Measurements from ENCODE around the gene TFAP2E.

TFAP2E gene

DNA sequence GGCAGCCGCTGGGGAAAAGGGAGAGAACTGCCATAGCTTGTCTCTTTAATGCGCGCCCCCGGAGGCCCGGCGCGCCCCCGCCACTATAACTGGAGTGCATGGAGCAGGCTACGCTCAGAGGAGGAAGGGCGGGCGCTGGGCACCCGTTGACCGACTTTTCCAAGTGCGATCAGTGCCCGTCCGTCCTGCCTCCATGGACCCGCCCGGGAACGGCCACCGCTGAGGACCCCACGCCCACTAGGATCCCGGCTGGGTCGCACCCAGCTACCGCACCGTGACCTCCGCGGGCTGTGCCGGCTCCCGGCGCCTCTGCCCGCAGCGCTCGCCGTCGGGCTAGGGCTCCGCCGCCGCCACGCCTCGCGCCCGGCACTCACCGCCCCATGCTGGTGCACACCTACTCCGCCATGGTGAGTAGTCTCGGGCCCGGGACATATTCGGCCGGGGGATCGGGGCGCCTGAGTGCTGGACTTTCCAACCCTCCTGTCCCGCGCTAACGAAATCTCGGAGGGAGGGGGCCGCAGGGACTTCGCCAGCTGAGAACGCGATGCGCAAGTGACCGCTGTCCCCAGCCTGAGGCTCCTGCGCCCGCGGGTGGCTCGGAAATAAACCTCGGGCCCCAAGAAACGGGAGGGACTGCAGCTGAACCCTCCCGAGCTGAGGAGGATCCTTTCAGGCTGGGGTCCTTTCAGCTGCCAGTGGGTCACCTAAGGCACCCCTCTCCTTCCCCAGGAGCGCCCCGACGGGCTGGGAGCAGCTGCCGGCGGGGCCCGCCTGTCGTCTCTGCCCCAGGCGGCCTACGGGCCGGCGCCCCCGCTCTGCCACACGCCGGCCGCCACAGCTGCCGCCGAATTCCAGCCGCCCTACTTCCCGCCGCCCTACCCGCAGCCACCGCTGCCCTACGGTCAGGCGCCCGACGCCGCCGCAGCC lies at the start of gene TFAP2E:
Gene TFAP2E (plus strand): TSS at position 117 of the 927 bp plus-strand sequence. CDS start 264 bp downstream, at position 381.
- DNase-seq, result no peak

DNA sequence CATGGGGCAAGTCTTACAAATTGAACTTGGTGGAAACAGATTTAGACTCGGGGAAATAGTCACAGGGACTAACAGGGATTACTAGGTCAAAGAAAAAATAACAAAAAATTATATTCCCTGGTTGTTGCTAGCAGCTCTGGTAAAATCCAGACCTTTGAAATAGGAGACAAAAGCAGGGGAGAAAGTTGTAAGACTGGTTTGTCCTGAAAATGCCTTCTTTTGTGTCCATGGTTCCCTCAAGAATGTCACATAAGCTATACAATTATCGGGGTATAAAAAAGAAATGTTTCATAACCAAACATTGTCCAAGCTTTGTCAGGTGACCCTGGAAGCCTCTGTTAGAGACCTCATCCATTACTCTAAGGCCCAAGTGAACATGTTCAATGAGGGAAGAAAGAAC lies 49.0 kb upstream of the TFAP2E start:
- DNase-seq, result no peak

DNA sequence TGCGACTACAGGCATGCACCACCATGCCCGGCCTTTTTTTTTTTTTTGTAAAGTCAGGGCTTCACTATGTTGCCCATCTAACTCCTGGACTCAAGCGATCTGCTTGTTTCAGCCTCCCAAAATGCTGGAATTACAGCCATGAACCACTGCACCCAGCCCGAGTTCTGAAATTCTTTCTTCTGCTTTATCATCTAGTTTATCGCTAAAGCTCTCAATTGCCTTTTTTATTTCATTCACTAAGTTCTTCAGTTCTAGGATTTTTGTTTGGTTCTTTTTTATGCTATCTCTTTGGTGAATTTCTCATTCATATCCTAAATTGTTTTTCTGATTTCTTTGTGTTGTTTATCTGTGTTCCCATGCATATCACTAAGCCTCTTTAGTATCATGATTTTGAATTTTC lies 42.9 kb upstream of the TFAP2E start:
- DNase-seq, result no peak

DNA sequence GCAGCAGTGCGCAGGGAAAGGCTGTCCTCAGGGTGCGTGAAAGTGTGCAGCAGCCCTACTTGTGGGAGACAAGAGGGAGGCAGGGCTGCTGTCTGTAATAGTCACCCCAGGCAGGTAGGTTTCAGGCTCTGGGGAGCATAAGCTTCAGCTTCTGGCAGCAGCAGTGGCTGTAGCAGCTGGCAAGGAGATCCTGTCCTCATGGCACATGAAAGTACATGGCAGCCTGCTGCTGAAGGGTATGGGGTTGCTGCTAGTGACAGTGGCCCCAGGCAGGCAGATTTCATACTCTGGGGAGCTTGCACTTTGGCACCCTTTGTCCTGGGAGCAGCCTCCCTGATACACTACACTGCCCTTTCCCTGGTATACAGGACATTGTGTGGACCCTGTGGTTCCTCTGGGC lies 42.2 kb upstream of the TFAP2E start:
- no peak for DNase-seq

DNA sequence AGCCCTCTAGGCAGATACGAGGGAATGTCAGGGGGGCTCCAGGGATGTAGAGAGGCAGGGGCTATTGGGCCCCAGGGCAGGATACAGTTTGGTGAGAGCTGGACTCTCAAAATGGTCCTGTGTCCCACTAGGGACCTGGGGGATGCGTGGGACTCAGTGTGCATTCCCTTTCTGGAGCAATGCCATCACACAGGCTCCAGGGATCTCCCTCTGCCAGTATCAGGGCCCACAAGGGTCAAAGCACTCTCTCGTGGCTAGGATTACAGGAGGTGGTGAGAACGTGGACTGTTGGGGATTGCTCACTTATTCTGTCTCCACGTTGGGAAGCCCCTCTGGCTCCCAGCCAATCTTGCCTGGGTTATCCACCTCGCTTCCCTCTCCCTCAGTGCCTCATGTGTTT lies 41.7 kb upstream of the TFAP2E start:
- no peak for DNase-seq

DNA sequence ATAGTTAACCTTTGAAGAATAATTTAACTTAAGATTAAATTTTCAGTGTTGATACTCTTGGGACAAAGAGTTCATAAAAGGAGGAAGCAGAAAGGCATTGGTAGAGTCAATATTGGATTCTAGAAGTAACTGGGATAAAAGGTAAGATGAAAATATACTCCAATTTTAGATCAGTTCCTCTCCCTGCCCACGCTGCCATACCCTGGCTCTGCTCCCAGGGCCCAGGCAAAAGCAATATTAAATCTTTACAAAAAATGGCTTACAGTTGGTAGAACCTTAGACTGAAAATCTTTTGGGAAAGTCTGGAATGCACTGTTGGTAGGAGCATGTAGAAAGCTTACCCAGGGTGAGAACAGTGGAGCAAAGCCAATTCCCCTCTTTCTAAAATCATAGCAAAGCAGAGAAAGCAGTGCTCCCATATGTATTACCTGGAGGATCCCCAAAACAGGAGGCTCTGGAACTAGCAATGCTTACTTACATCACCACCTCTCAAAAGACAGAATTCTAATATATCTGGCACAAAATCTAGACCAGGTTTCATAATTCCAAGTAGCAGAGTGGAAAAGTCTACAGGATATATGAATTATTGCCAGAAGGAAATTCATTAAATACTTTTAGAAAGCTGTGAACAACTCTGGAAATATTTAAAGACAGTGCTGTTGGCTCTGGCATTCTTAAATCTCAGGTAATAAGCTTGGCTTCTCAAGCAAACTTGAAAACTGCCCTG lies 40.5 kb upstream of the TFAP2E start:
- DNase-seq, result no peak

DNA sequence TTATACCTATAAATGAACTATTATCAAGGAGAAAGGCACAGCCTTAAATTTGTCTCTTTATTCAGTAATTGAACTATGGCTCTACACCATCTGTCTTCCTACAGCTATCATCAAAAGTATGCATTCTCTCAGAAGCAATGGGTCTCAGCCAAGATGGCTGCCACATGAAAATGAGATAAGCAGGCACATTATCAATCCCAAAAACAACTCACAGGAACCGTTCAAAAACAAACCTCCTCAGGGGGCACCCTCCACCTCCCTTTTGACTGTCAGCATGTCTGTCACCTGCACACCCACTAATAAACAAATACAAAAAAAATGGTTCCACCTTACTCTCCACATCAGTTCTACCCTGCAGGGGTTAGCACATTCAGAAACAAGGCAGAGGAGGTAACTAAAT lies 39.5 kb upstream of the TFAP2E start:
- DNase-seq, result peak; percentile 26

DNA sequence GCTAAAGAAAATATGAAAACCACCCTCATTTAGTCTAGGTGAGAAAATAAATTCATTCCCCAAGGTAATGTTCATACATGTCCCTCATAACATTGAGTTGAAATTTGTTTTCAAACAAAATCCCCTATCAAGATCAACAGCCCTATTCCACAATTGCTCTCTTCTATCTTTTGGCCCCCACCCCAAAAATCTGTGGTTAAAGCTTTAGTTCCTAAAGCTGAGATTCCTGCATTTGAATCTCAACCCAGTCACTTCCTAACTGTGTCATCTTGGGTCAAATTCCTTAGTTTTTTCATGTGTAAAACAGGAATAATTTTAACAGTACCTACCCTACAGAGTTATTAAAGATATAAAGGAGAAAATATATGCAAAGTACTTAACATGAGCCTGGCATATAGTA lies 37.9 kb upstream of the TFAP2E start:
- DNase-seq, result no peak

DNA sequence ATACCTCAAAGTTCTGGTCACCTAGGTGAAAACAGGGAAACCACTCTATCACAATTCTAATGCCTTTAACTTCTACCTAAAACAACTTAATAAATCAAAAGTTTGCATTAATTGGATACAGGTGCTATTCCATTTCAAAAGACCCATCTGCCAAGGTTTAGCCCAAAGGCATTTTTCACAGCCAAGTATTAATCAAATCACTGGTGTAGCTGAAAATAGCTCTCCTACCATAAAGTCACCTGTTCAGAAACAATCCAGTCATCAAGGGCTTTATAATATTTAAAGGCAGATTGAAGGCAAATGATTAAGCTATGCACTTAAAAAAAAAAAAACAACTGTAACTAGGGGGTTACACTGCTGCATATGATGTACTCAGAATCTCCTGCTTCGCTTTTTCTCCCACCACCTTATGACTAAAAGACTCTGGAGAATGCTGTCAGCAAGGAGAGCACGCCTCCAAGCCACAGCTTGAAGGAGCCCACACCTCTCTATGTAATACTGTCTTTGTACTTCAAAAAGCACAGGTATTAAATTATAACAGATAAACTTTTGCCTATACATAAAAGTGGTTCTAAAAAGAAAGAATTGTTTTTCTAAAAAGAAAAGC lies 36.5 kb upstream of the TFAP2E start:
- DNase-seq, result no peak

DNA sequence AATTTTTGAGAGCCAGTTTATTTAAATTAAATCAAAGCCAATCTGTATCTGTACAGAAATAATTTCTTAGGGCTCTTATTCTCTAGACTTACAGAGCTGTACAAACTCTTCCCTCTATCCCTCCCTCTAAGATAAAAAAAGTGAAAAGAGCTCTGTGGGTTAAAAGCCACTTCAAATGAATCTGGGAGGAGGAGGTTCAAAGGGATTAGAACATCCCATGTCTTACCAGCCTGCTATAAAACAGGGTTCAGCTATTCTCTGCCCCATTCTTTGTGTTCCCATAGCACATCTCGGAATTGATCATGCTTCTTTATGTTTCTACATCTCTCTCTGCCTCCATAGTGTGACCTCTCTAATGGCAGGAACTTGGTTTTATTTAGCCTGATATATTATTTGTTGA lies 35.3 kb upstream of the TFAP2E start:
- no peak for DNase-seq

DNA sequence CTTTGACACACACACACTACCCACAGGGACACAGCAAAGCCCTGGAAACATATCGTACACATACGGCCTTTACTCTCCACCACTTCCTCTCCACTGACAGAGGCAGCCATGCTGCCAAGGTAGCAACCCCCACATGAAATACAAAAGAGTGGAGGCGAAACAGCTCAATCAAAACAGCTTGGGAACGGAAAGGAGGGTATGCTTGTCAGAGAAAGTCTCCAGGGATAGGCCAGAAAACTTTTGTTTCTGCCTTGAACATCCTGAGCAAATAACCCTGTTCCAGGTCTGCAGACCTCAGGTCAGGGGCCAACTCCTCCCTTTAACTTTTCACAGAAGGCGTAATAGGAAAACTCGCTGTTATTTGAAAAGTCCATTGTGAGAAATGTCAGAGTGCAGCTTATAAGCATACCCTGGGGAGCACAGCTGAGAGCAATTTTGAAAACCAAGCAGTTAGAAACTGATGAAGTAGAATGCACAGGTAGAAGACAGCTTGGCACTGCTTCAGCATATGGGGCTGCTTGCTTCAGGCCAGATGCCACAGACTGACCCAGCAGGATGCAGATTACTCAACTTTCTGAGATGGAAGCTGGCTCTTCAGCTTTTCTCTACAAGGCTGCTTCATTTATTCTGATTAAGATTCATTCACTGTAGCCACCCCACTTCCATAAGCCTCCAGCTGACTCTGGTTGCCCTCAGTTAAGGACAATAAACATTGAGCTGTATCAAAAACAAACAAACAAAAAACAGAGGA lies 33.9 kb upstream of the TFAP2E start:
- peak; percentile 68 for DNase-seq

DNA sequence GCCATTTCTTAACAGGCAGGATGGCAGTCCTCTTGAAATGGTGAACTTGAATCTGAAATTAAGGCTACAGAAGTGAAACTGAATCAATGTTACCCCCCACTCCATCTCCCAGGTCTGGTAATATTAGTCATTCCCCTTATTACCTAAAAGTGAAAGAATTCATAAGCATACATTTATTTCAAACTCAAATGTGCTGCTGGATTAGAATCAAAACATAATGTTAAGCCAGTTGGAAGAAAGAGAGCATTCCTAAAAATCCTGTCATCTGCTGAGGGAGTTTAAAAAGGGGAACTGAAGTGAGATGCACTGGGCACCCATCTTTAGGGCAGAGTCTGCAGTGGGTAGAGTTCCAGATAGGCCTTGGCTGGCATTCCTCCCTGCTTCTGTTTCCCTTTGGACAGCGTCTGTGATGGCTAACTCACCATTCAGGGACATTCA lies 33.3 kb upstream of the TFAP2E start:
- no peak for DNase-seq

DNA sequence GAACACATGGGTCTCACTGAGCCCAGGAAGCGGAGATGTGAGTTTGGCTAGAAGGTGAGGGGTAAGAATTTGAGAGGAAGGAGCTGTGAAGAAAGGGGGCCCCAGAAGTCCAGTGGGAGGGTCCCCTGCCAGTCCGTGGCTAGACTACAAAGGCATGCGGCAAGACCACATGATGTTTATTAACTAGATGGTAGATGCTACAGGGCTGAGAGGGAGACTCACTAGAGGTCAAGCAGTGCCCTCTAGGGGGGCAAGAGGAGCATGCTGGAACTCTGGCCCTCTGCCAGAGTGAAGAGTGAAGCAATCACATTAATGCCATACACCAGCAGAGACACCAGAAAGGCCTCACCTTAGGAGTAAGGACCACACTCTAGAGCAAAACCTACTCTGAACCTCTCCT lies 28.1 kb upstream of the TFAP2E start:
- DNase-seq, result peak; percentile 30

DNA sequence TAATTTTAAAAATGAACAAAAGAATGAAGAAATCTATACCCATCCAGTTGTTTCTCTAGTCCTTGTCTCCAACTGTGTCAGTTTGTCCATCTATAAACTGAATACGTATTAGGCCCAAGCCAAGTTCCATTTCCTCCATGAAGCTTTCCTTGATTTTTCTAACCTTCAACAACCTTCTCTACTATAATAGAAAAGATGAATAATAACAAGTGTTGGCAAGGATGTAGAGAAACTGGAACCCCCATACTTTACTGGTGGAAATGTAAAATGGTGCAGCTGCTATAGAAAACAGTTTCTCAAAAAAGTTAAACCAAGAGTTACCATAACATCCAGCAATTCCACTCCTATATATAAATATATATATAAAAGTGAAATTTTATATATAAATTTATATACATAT lies 26.5 kb upstream of the TFAP2E start:
- no peak for DNase-seq

DNA sequence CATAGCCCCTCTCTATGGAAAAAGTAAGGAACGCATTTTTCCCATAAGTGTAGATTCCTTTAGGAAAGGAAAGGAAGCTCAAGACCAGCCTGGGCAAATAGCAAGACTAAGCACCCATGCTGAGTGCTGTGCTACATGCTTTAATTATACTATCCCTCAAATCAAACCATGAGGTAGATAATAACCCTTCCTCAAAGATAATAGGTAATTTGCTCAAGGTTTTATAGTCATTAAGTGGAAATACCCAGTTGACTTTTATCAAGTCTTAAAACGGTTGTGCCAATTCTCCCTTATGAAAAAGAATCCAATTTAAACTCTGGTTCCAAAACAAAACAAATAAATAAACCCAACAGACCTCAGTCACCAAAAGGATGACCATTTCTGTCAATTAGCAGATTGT lies 19.3 kb upstream of the TFAP2E start:
- DNase-seq, result no peak

DNA sequence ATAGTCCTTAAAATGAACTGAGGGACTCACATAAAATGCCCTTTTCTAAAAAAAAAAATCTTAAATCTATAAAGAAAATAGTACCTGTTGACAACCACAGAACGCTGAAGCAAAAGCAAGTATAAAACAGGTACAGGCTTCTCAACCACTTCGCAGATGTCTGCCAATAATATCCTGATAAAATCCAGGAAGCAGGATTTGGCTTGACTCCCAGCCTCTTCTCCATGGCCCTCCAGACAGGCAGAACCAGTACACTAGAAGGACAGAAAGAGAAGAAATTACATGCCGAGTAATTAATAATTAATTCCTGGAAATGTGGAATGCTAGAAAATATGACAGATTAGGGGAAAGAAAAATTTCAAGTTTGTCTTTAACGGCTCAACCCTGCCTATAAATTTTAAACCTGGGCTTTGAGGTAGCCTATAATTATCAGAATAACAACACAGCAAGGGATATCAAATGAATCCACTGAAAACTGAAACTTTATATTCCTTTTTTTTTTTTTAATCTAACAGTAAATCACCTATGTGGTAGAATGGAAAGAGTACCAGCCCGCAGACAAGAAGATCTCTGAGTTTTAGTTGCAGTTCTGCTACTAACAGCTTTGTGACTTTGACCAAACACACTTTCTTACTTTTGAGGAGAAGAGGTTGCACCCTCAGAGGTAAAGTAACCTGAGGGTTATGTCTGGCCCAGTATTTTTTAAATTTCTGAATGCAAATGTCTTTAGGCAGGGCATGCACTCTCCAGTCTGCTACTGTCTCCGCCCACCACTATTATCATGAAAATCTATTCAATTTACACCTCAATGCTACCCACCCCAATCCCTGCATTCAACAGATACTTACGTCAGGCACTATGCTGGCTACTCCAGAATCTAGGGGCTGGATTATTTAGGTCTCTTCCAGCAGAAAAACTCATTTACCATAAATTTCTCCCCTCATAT lies 18.6 kb upstream of the TFAP2E start:
- peak; percentile 26 for DNase-seq

DNA sequence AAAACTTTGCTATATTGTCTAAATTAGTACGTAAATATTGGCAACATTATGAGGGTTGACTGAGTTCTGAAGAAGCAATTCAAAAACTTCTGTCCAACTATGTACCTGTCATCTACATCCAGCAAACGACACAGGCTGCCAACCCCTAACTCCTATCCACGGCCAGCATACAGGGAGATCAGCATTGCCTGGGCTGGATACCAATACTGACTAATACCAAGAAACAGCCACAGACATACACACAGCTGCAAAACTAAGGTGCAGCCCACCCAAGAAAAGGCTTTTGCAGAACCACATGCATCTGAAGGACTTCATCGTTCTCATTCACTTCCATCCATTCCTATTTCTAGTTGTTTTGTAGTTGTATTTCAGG lies 17.9 kb upstream of the TFAP2E start:
- no peak for DNase-seq

DNA sequence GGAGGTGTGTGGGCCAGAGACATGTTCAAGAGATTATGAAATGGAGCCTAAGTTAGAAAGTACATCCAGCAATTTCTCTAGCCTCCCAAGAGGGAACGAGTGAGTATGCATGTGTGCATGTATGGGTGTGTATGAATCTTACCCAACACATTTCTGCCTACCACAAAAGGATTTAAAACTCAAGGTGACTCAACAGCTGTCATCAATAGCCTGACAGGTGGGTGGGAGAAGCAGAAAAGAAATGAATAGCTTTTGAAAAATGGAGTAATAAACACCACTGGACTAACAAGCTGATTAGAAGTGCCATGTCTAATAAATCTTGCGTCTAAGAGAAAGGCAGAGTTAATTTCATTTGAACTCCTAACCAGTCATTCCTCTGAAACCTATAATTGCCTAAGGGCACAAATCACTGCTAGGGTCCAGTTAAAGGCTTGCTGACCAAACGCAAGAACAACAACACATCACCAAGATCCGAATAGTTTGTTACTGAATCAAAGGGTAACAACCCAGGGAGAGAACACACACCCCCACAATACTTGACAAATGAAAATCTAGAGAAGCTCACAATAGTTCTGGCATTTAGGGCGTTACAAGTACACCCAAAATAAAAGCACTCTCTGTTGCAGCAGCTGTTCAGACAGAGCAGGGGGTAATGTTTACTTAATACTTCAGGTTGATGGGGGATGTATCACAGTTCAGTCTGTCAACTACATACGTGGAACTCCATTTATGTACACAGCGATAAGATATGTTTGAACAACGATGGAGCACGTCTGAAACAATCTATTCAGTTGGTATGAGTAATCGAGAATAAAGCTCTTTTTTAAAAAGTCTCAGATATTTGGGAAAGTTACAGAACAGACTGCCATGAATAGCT lies 17.3 kb upstream of the TFAP2E start:
- peak; percentile 59 for DNase-seq

DNA sequence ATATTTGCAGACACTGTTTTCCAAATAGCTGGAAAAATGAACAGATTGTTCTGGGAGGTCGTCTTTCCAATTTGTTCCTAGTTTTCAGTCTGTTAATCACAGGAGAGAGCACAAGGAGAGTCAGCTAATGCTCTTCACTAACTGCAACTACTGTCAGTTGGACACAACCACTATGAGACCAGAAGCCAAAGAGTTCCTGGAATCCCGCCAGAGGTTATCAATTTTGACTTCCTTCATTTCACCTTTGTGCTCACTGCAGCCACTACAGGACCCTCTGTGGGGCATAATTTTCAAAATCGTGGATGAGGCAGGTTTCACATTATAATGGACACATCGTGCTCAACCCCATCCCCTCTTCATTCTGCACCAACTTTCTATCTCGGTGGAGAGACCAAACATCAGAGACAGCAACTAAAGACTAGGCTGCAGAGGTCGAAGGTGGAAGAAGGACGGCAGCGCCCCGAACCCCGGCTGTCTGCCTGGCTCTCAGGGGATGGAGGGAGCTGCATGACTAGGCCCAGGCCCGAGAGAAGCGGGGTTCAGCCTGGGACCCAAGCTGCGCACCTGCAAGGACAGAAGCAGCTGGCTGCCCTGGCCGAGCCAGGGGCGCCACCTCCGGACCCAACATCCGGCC lies 16.5 kb upstream of the TFAP2E start:
- no peak for DNase-seq

DNA sequence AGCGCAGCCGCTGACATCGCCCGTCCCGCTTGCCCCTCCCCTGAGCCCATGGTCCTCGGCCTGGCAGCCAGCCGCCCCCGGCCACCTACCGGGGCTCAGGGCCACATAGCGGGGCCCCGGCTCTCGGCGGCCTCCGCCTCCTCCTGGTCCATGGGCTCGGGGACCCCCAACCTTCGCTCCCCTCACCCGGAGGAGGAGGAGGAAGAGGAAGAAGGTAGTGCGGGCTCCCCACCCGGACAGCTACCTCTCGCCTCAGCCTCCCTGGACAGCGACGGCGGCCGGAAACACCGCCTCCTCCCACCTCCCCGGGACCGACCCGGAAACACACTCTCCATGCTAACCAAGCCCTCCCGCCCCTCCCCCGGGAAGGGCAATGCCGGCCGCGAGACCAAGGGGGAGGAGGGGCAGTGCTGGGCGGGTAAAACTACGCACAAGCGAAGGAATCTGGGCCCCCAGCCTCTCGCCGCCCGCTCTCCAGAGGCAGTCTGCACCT lies 15.9 kb upstream of the TFAP2E start, which contains the start of gene KIAA0319L:
Gene KIAA0319L (minus strand): TSS at position 286 of the 493 bp plus-strand sequence. CDS start 2,912 bp downstream, outside the sequence.
- no peak for DNase-seq
